Osteoblast (primary cell): Measurements from ENCODE around the gene NFATC1. TPM values are rescaled to one million over a fixed set of nuclear protein-coding genes. Genes with fewer than 3 reads are reported as not detected.

Experiments used
- DNase-seq: peaks from one replicate; pipeline ENCODE4 v3.0.0; 2011; ENCODE audit warnings: low spot score, mixed read lengths; ENCODE audit not compliant: insufficient read length; ENCODE audit errors: missing footprints
- H2AFZ ChIP-seq: 2 replicates; pipeline ENCODE4 v1.6.0; 2011; ENCODE audit warnings: mild to moderate bottlenecking, low read length
- H3K27ac ChIP-seq: 2 replicates; pipeline ENCODE4 v1.5.1; 2011; ENCODE audit warnings: mild to moderate bottlenecking, low read depth, low read length, moderate library complexity
- H3K27me3 ChIP-seq: 2 replicates; pipeline ENCODE4 v1.6.0; 2012; ENCODE audit warnings: mild to moderate bottlenecking, control low read depth, inconsistent platforms, low read length, moderate library complexity; ENCODE audit not compliant: insufficient read depth
- H3K36me3 ChIP-seq: 2 replicates; pipeline ENCODE4 v1.5.1; 2011; ENCODE audit warnings: mild to moderate bottlenecking, low read length, control low read depth, moderate library complexity; ENCODE audit not compliant: insufficient read depth
- H3K4me1 ChIP-seq: 2 replicates; pipeline ENCODE4 v1.5.1; 2011; ENCODE audit warnings: mild to moderate bottlenecking, low read length, control low read depth, moderate library complexity; ENCODE audit not compliant: insufficient read depth
- H3K4me2 ChIP-seq: 2 replicates; pipeline ENCODE4 v1.6.0; 2011; ENCODE audit warnings: mild to moderate bottlenecking, low read length; ENCODE audit not compliant: insufficient read depth
- H3K4me3 ChIP-seq: fragments of 200-600 bp; sonication (generic); 3 replicates; pipeline ENCODE4 v1.5.1; 2012; ENCODE audit warnings: mild to moderate bottlenecking, low read length, inconsistent platforms; ENCODE audit not compliant: insufficient read depth
- H3K79me2 ChIP-seq: 2 replicates; pipeline ENCODE4 v1.6.0; 2012; ENCODE audit warnings: mild to moderate bottlenecking, low read length, control low read depth, inconsistent platforms; ENCODE audit not compliant: insufficient read depth
- H3K9me3 ChIP-seq: 2 replicates; pipeline ENCODE4 v1.5.1; 2011; ENCODE audit warnings: low read depth, low read length, control low read depth
- H4K20me1 ChIP-seq: 2 replicates; pipeline ENCODE4 v1.6.0; 2012; ENCODE audit warnings: mild to moderate bottlenecking, low read length, control low read depth; ENCODE audit not compliant: insufficient read depth
- CTCF ChIP-seq: IDR thresholded peaks from 2 replicates; pipeline ENCODE4 v1.5.1; 2011; ENCODE audit warnings: mild to moderate bottlenecking, low read depth, low read length, moderate library complexity; ENCODE audit errors: extremely low read depth
- total RNA-seq: library from RNA; depleted of rRNA; stranded (reverse); fragments of >200 nt; gene quantifications from 2 replicates; pipeline ENCODE4 v1.2.3, GENCODE V29; 2012

Gene NFATC1
- total RNA-seq, 1 donor, result 6.2 TPM

GRCh38 chr18:79447703-79448367, 52.1 kb downstream of the NFATC1 start:
- Histone ChIP-seq H3K4me3 (no peak overlapping the region), H3K27me3 (no peaks in the 10 kb centered on the region), H3K27ac (no peak overlapping the region), H3K79me2 (no peaks in the 10 kb centered on the region), H4K20me1 (peaks cover 11% of the 10 kb centered on the region), H3K9me3 (no peaks in the 10 kb centered on the region), H3K4me1 (peaks cover 15% of the 10 kb centered on the region), H2AFZ (no peak overlapping the region), H3K4me2 (no peak overlapping the region), H3K36me3 (no peaks in the 10 kb centered on the region)
- DNase-seq, result peak; percentile 72
- no peak for TF ChIP-seq CTCF

GRCh38 chr18:79448621-79449020, 52.9 kb downstream of the NFATC1 start:
- TF ChIP-seq CTCF, result no peak
- Histone ChIP-seq H3K4me2 (no peak overlapping the region), H3K4me3 (no peak overlapping the region), H3K36me3 (no peaks in the 10 kb centered on the region), H3K9me3 (no peaks in the 10 kb centered on the region), H3K27ac (no peak overlapping the region), H4K20me1 (peaks cover 5% of the 10 kb centered on the region), H3K27me3 (no peaks in the 10 kb centered on the region), H2AFZ (no peak overlapping the region), H3K4me1 (peaks cover 10% of the 10 kb centered on the region), H3K79me2 (no peaks in the 10 kb centered on the region)
- no peak for DNase-seq

GRCh38 chr18:79449551-79450288, 54.0 kb downstream of the NFATC1 start:
- TF ChIP-seq CTCF, result no peak
- Histone ChIP-seq H3K36me3 (no peaks in the 10 kb centered on the region), H3K79me2 (no peaks in the 10 kb centered on the region), H3K4me1 (peaks cover 10% of the 10 kb centered on the region), H3K4me2 (no peak overlapping the region), H3K9me3 (no peaks in the 10 kb centered on the region), H3K27me3 (no peaks in the 10 kb centered on the region), H2AFZ (no peak overlapping the region), H3K4me3 (no peak overlapping the region), H4K20me1 (peaks cover 4% of the 10 kb centered on the region), H3K27ac (no peak overlapping the region)
- no peak for DNase-seq
